Activated CD4-positive, alpha-beta memory T cell treated with anti-CD3 and anti-CD28 coated beads, Interleukin-2, amount 10 ng/mL, durations not matched to agents 7 days and 5 days (primary cell): ENCODE data around the gene SPARC. TPM values are rescaled to one million over a fixed set of nuclear protein-coding genes. Genes with fewer than 3 reads are reported as not detected.

Experiments
- CTCF ChIA-PET: fragments of 350-600 bp; sonication (Branson Sonifier 250); formaldehyde crosslinking; loops from one replicate; lab custom pipeline; 2021; ENCODE audit warnings: antibody characterized with exemption, inconsistent platforms; lab: Charles Lee
- POLR2A ChIA-PET: fragments of 350-600 bp; sonication (Branson Sonifier 250); formaldehyde crosslinking; loops from one replicate; lab custom pipeline; 2021; ENCODE audit warnings: antibody characterized with exemption; lab: Charles Lee
- DNase-seq: peaks from one replicate; pipeline ENCODE4 v3.0.0-alpha.2; 2020
- H3K27ac Mint-ChIP-seq: one replicate; pipeline ENCODE4 v1.8.0; 2021; ENCODE audit warnings: mild to moderate bottlenecking, mixed read lengths
- H3K27me3 Mint-ChIP-seq: one replicate; pipeline ENCODE4 v1.8.0; 2021; ENCODE audit warnings: mixed read lengths
- H3K36me3 Mint-ChIP-seq: one replicate; pipeline ENCODE4 v1.8.0; 2021; ENCODE audit warnings: low read depth, mixed read lengths
- H3K4me1 Mint-ChIP-seq: one replicate; pipeline ENCODE4 v1.8.0; 2021; ENCODE audit warnings: mixed read lengths
- H3K4me3 Mint-ChIP-seq: one replicate; pipeline ENCODE4 v1.8.0; 2021; ENCODE audit warnings: mild to moderate bottlenecking, mixed read lengths
- H3K9me3 Mint-ChIP-seq: one replicate; pipeline ENCODE4 v1.8.0; 2021; ENCODE audit warnings: mixed read lengths
- total RNA-seq, 2 experiments: library from RNA; stranded (reverse); gene quantifications; one replicate each; pipeline ENCODE4 v1.2.3, GENCODE V29; 2021

Gene SPARC
- total RNA-seq, 2 experiments from 2014 or later = 0.25 TPM; not detected in 1

DNA sequence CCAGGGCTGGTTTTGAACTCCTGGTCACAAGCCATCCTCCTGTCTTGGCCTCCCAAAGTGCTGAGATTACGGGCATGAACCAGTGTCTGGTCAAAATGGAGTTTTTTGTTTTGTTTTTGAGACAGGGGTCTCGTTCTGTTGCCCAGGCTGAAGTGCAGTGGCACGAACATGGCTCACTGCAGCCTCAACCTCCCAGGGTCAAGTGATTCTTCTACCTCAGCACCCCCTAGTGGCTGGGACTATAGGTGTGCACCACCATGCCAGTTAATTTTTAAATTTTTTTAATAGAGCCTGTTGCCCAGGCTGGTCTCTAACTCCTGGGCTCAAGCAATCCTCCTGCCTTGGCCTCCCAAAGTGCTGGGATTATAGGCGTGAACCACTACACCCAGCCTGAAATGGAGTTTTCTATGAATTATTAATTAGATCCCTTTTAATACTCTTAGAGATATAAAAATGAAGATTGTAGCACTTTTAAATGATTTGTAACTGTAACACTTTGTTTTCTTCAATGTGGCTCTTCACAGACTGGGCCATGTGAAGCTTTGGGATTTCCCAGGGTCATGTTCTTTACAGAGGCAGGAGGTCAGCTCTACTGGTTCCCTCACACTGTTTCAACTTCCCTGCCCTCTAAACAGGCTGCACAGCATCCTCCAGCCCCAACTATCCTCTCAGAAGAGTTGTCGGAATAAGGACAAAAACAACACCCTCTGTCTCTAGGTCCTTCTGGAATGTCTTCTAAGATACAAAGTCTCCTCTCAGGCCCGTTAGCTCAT, 32.7 kb upstream of the SPARC start:
- no peak overlapping the region for H3K27ac Mint-ChIP-seq
- no peaks in the 10 kb centered on the region for H3K27me3 Mint-ChIP-seq
- ChIA-PET POLR2A (interaction anchor here (1.4 kb wide), 1 partner anchor 32 kb away, joined by 3 read pairs; no protein-coding TSS in a partner anchor), CTCF (interaction anchor here (0.9 to 4.1 kb wide), 6 partner anchors 14 to 68 kb away, joined by 3 to 22 read pairs (median 5); no protein-coding TSS in a partner anchor)
- H3K4me3 Mint-ChIP-seq = no peak overlapping the region
- no peaks in the 10 kb centered on the region for H3K36me3 Mint-ChIP-seq
- H3K9me3 Mint-ChIP-seq = no peaks in the 10 kb centered on the region
- DNase-seq = peak; percentile 37
- peaks cover 12% of the 10 kb centered on the region for H3K4me1 Mint-ChIP-seq

- Mint-ChIP-seq H3K36me3 (no peaks in the 10 kb centered on the region), H3K27ac (no peak overlapping the region), H3K9me3 (no peaks in the 10 kb centered on the region), H3K4me3 (no peak overlapping the region), H3K27me3 (no peaks in the 10 kb centered on the region), H3K4me1 (peaks cover 12% of the 10 kb centered on the region)
- ChIA-PET POLR2A (no interaction called here), CTCF (interaction anchor here (1.2 to 4.1 kb wide), 3 partner anchors 22 to 67 kb away, joined by 3 to 22 read pairs (median 4); no protein-coding TSS in a partner anchor)
- no peak for DNase-seq
Measured at GRCh38 chr5:151718646-151719045, 31.9 kb upstream of the SPARC start.

DNA sequence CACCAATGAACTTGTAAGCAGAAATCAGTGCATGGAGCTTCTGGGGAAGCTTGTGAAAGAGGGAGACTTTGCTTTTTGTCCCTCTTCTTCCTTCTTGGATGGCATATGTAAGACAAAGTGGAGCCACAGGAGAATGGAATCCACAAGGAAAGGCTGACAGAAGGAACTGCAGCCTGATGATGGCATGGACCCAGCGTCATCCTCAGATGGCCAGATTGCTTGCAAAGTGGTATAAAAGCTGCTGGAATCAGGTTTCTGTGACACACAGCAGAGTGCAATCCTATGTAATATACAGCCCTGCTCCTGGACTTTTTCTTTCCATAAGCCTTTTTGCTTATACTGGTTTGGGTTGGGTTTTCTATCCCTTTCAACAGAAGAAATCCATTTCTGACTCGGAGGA, 31.4 kb upstream of the SPARC start:
- no peaks in the 10 kb centered on the region for H3K27me3 Mint-ChIP-seq
- H3K36me3 Mint-ChIP-seq = no peaks in the 10 kb centered on the region
- H3K27ac Mint-ChIP-seq = no peak overlapping the region
- ChIA-PET CTCF (interaction anchor here (1.2 to 4.1 kb wide), 3 partner anchors 22 to 66 kb away, joined by 3 to 22 read pairs (median 4); no protein-coding TSS in a partner anchor), POLR2A (no interaction called here)
- no peak overlapping the region for H3K4me3 Mint-ChIP-seq
- H3K9me3 Mint-ChIP-seq = no peaks in the 10 kb centered on the region
- DNase-seq = no peak
- peaks cover 12% of the 10 kb centered on the region for H3K4me1 Mint-ChIP-seq

DNA sequence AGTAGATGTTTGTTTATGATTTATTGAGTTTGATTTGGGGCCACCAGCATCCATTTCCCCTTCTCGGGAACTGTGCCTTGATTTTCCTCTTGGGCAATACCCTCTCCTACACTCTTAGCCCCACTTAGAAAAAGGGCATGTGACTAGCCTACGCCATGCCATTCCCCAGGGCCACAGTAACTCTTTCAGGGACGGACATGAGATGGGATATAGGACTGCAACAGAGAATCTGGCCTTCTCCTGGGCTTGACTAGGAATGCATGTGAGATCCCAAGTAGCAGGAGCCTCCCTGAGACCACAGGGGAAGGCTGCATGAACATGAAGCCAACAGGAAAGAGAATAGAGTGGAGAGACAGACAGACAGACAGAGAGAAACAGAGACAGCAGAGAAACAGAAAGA, 30.7 kb upstream of the SPARC start:
- Mint-ChIP-seq H3K27me3 (peaks cover 5% of the 10 kb centered on the region), H3K4me3 (no peak overlapping the region), H3K36me3 (no peaks in the 10 kb centered on the region), H3K9me3 (no peaks in the 10 kb centered on the region), H3K27ac (no peak overlapping the region), H3K4me1 (peaks cover 12% of the 10 kb centered on the region)
- ChIA-PET CTCF (no interaction called here), POLR2A (no interaction called here)
- no peak for DNase-seq

GRCh38 chr5:151709109-151709735, 22.5 kb upstream of the SPARC start:
- H3K27me3 Mint-ChIP-seq = peaks cover 24% of the 10 kb centered on the region
- H3K9me3 Mint-ChIP-seq = no peaks in the 10 kb centered on the region
- DNase-seq = no peak
- no peak overlapping the region for H3K27ac Mint-ChIP-seq
- H3K4me3 Mint-ChIP-seq = no peak overlapping the region
- no peaks in the 10 kb centered on the region for H3K4me1 Mint-ChIP-seq
- POLR2A ChIA-PET = no interaction called here
- H3K36me3 Mint-ChIP-seq = no peaks in the 10 kb centered on the region
- CTCF ChIA-PET = interaction anchor here (2.1 kb wide), 1 partner anchor 57 kb away, joined by 7 read pairs; no protein-coding TSS in a partner anchor

DNA sequence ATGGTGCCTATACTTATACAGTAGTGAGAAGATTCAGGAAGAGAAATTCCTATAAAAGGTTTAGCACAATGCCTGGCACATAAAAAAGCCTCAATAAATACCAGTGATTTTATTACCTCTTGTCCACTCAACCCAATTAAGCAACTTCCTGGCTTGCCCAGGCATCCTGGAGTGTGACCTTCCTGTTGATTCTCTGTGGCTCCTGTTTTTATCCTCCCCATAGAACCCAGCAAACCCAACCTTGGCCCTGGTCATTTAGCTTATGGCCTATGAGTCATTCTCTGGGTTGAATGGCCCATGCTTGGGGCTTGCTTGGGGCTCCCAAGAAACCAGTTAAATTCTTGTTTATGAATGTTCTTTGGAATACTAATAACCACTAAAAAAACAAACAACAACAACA, 21.4 kb upstream of the SPARC start:
- DNase-seq = no peak
- POLR2A ChIA-PET = no interaction called here
- Mint-ChIP-seq H3K36me3 (no peaks in the 10 kb centered on the region), H3K4me1 (no peaks in the 10 kb centered on the region), H3K27me3 (peaks cover 24% of the 10 kb centered on the region), H3K27ac (no peak overlapping the region), H3K4me3 (no peak overlapping the region), H3K9me3 (no peaks in the 10 kb centered on the region)
- CTCF ChIA-PET = interaction anchor here (2.1 kb wide), 1 partner anchor 56 kb away, joined by 7 read pairs; no protein-coding TSS in a partner anchor

DNA sequence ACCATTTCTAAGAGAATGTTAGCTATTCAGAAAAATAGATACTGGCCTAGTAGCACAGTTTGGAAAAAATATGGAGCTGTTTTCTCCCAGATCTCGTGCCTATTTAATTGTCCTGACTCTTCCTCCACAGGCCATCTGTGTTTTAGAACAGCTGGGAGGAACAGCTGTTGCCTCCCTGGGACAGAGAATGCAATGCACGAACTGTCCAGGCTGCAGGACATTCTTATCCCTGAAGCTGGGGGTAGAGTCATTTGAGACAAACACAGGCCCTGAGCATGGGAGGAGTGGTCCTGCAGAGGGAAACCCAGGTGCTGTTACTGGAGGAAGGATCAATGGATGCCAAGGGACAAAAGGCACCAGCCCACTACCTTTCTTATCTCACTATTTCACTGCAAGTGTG, 20.9 kb upstream of the SPARC start:
- Mint-ChIP-seq H3K27ac (no peak overlapping the region), H3K27me3 (peaks cover 20% of the 10 kb centered on the region), H3K36me3 (no peaks in the 10 kb centered on the region), H3K4me1 (no peaks in the 10 kb centered on the region), H3K4me3 (no peak overlapping the region), H3K9me3 (no peaks in the 10 kb centered on the region)
- POLR2A ChIA-PET = no interaction called here
- CTCF ChIA-PET = interaction anchor here (0.7 kb wide), 1 partner anchor 819 kb away, joined by 4 read pairs; no protein-coding TSS in a partner anchor
- DNase-seq = no peak

- CTCF ChIA-PET = interaction anchor here (0.7 kb wide), 1 partner anchor 819 kb away, joined by 4 read pairs; no protein-coding TSS in a partner anchor
- Mint-ChIP-seq H3K4me1 (no peaks in the 10 kb centered on the region), H3K27ac (no peak overlapping the region), H3K9me3 (no peaks in the 10 kb centered on the region), H3K36me3 (no peaks in the 10 kb centered on the region), H3K27me3 (peaks cover 16% of the 10 kb centered on the region), H3K4me3 (no peak overlapping the region)
- POLR2A ChIA-PET = no interaction called here
- no peak for DNase-seq
Measured at GRCh38 chr5:151706906-151707305, 20.2 kb upstream of the SPARC start.

- Mint-ChIP-seq H3K36me3 (no peaks in the 10 kb centered on the region), H3K4me3 (no peak overlapping the region), H3K9me3 (no peaks in the 10 kb centered on the region), H3K27ac (no peak overlapping the region), H3K4me1 (no peaks in the 10 kb centered on the region), H3K27me3 (peaks cover 2% of the 10 kb centered on the region)
- POLR2A ChIA-PET = no interaction called here
- no peak for DNase-seq
- CTCF ChIA-PET = interaction anchor here (1.0 to 1.2 kb wide), 2 partner anchors 8 to 52 kb away, joined by 3 read pairs; no protein-coding TSS in a partner anchor
Measured at GRCh38 chr5:151703780-151704179, 17.1 kb upstream of the SPARC start.

- Mint-ChIP-seq H3K4me3 (no peak overlapping the region), H3K36me3 (no peaks in the 10 kb centered on the region), H3K9me3 (no peaks in the 10 kb centered on the region), H3K27me3 (no peaks in the 10 kb centered on the region), H3K4me1 (no peaks in the 10 kb centered on the region), H3K27ac (no peak overlapping the region)
- DNase-seq = no peak
- CTCF ChIA-PET = interaction anchor here (0.7 to 1.2 kb wide), 2 partner anchors 9 to 37 kb away, joined by 3 read pairs; no protein-coding TSS in a partner anchor
- POLR2A ChIA-PET = interaction anchor here (1.0 kb wide), 1 partner anchor 19 kb away, joined by 3 read pairs; no protein-coding TSS in a partner anchor
Measured at GRCh38 chr5:151703227-151703626, 16.5 kb upstream of the SPARC start.

GRCh38 chr5:151700820-151701219, 14.1 kb upstream of the SPARC start:
- peaks cover 6% of the 10 kb centered on the region for H3K27me3 Mint-ChIP-seq
- no peaks in the 10 kb centered on the region for H3K9me3 Mint-ChIP-seq
- POLR2A ChIA-PET = no interaction called here
- DNase-seq = no peak
- no peak overlapping the region for H3K27ac Mint-ChIP-seq
- H3K4me3 Mint-ChIP-seq = no peak overlapping the region
- CTCF ChIA-PET = no interaction called here
- no peaks in the 10 kb centered on the region for H3K4me1 Mint-ChIP-seq
- H3K36me3 Mint-ChIP-seq = no peaks in the 10 kb centered on the region

GRCh38 chr5:151700296-151700695, 13.6 kb upstream of the SPARC start:
- H3K36me3 Mint-ChIP-seq = no peaks in the 10 kb centered on the region
- ChIA-PET CTCF (no interaction called here), POLR2A (no interaction called here)
- no peak for DNase-seq
- H3K27me3 Mint-ChIP-seq = peaks cover 6% of the 10 kb centered on the region
- no peaks in the 10 kb centered on the region for H3K4me1 Mint-ChIP-seq
- no peak overlapping the region for H3K27ac Mint-ChIP-seq
- H3K4me3 Mint-ChIP-seq = no peak overlapping the region
- no peaks in the 10 kb centered on the region for H3K9me3 Mint-ChIP-seq
